Measurements from ENCODE around the gene GJA1. TPM values are rescaled to one million over a fixed set of nuclear protein-coding genes. Genes with fewer than 3 reads are reported as not detected.

GJA1 gene
- total RNA-seq = 120 and 124 TPM in 2 replicates

GRCh38 chr6:121435444-121436069 is at the start of gene GJA1:
Gene GJA1, plus strand, starts transcription at chr6:121435646. Its CDS starts 11,202 bp downstream, at chr6:121446848.

Other genes starting within 250 kb of the GJA1 start
- 16.2 and 20.5 TPM in 2 replicates for gene TBC1D32, start 101.2 kb upstream of the GJA1 start, total RNA-seq